HUDEP-2 (cell line): ENCODE measurements around the gene LARGE2.
A peak's percentile ranks its signal among the peaks of the same experiment; 100 is the strongest.

Source experiments
- DNase-seq, 76 experiments: peaks; one replicate each; lab custom pipeline; 2025; ENCODE audit not compliant: unreplicated experiment in 76 of 76; lab: John Stamatoyannopoulos, UW

LARGE2 gene

DNA sequence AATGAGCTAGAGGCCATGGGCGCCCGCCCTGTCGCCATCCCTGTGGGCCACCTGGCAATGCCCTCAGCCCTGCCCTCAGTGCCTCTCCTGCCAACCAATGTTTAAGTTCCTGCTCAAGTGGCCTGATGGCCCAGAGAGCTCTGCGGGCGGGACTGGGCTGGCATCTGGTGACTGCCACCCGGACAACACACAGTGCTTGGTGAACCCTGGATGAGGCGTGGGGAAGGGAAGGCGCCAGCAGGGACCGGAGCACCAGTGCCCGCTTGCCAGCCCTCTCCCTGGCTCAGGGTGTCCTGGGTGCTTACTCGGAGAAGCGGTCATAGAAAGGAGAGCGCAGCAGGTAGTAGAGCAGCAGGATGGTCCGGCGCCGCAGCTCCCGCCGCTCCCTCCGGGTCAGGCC is 8.9 kb upstream of the LARGE2 start:
- no peak for DNase-seq

- no peak for DNase-seq
Observed at GRCh38 chr11:45913942-45914635, 8.4 kb upstream of the LARGE2 start.

- no peak for DNase-seq
Observed at GRCh38 chr11:45915446-45915845, 7.0 kb upstream of the LARGE2 start.

- DNase-seq: no peak
Observed at GRCh38 chr11:45917286-45917622, 5.2 kb upstream of the LARGE2 start.

DNA sequence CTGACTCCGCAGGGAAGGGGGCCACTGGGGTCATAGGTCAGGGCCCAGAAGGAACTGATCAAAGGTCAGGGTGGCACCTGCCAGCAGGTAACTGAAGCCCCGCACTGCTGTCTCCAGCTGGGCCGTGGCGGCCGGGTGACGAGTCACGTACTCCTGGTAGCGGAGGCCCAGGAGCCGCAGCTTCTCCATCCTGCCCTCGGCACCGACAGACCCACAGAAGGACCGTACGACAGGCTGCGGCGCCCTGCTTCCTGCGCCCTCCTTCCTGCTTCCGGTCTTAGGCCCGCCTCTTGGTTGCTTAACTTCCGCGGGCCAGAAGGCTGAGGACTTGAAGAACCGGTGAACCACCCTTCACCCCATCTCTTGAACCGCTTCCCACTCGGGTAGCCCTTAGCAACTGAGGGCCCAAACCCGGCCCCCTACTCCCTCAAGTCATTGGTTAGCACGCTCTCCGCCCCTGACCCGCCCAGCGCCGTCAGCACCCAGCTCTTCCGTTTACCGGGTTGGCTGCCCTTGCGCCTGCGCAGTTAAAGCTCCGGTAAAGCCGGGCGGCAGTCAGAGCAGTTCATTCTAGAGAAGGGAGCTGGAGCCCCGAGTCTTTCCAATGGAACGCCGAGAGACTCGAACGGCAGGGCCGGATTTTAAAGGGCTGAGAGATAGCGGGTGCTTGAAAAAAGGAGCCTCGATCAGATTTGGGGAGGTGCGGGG is 4.7 kb upstream of the LARGE2 start, which contains the start of gene PEX16:
Gene PEX16, minus strand, starts transcription at position 255 of the 708 bp plus-strand sequence. Its CDS starts 66 bp downstream, at position 189.
- peak in 75 of 76 experiments; percentile 62 to 97 (median 93) for DNase-seq

- peak in 63 of 76 experiments; percentile 3 to 78 (median 53) for DNase-seq
Observed at GRCh38 chr11:45918331-45918941, 4.0 kb upstream of the LARGE2 start.

- DNase-seq: no peak
Observed at GRCh38 chr11:45918962-45919675, 3.3 kb upstream of the LARGE2 start.

- no peak for DNase-seq
Observed at GRCh38 chr11:45919806-45920530, 2.5 kb upstream of the LARGE2 start.

GRCh38 chr11:45920531-45921477 is 1.7 kb upstream of the LARGE2 start:
- DNase-seq: no peak

- no peak for DNase-seq
Observed at GRCh38 chr11:45921561-45922424, 663 bp upstream of the LARGE2 start.

DNA sequence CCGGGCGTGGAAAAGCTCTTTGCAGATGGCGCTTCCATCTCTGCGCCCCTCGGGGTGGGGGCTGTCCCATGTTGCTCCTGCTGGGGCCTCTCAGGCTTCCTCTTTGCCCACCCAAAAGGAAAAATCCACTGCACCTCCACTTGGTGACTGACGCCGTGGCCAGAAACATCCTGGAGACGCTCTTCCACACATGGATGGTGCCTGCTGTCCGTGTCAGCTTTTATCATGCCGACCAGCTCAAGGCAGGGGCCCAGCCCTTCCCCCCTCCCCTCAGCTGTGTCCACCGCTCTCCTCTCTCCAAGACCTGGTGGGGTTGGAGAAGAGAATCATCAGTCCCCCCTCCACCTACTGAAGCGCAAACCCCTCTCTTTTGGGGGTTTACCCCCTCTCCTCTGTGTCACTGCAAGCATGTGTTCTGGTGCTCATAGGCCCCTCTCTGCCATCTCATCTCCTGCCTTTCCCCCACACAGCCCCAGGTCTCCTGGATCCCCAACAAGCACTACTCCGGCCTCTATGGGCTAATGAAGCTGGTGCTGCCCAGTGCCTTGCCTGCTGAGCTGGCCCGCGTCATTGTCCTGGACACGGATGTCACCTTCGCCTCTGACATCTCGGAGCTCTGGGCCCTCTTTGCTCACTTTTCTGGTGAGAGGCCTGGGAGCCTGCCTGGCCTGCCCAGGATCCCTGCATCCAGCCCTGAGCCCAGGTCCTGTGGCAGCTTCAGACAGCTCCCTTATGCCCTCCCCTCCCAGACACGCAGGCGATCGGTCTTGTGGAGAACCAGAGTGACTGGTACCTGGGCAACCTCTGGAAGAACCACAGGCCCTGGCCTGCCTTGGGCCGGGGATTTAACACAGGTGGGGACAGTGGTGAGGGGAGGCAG is 1.8 kb downstream of the LARGE2 start:
- no peak for DNase-seq

DNA sequence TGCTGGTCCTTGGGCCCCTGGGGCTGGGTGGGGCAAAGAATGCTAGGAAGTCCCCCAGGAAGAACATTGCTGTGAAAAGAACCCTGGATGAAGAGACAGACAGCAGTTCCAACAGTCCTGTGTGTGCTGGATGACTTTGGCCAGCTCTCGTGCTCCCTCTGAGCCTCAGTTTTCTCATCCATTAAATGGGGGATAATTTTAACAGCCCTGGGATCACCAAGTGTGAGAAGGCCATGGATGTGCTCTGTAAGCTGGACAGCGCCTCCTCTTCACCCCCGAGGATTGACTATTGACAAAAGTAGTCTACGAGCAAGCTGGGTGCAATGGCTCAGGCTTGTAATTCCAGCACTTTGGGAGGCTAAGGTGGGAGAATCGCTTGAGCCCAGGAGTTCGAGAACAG is 2.5 kb downstream of the LARGE2 start:
- DNase-seq: no peak

DNA sequence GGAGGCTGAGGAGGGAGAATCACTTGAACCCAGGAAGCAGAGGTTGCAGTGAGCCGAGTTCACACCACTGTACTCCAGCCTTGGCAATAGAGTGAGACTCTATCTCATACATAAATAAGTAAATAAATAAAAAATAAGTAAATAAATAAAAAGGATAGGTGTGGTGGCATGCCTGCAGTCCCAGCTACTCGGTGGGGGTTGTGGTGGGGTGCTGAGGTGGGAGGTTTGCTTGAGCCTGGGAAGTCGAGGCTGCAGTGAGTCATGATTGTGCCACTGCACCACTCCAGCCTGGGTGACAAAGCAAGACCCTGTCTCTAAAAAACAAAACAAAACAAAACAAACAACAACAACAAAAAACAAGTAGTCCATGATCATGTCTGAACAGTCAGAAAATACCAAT is 3.1 kb downstream of the LARGE2 start:
- DNase-seq: no peak

DNA sequence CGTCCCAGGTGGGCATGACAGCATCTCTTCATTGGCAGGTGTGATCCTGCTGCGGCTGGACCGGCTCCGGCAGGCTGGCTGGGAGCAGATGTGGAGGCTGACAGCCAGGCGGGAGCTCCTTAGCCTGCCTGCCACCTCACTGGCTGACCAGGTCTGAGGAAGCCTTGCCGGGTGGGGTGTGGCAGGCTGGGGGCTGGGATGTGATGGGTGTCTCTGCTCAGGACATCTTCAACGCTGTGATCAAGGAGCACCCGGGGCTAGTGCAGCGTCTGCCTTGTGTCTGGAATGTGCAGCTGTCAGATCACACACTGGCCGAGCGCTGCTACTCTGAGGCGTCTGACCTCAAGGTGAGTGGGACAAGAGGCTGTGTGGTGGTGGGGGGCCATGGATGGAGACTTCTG is 3.5 kb downstream of the LARGE2 start:
- DNase-seq: no peak

DNA sequence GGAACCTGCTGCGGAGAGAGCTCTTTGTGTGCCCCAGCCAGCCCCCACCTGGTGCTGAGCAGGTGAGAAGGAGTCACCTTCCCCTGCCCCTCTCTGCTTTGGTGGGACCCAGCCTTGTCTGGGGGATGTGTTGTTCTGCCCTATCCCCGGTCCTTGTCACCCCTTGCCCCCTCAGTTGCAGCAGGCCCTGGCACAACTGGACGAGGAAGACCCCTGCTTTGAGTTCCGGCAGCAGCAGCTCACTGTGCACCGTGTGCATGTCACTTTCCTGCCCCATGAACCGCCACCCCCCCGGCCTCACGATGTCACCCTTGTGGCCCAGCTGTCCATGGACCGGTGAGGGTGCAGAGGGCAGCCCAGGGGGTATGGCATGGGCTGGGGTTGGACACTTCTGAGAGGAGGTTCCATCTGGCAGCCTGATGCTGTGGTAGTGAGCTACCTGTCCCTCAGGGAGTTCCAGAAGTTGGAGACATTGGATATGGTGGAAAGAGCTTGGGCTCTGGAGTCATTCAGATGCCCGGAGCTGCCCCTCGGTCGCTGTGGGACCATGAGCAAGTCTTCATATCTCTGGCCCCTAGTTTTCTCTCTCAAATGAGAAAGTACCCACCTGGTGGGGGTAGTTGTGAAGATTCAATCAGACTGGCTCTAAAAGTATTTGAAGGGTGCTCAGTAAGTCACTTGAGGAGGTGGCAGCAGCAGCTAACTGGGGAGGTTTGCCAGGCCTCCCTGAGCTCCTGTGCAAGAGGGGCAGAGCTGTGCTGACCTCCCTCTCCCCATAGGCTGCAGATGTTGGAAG is 4.3 kb downstream of the LARGE2 start:
- DNase-seq: no peak

- DNase-seq: no peak
Observed at GRCh38 chr11:45927332-45927683, 4.9 kb downstream of the LARGE2 start.
